ENCODE data around the gene COL16A1.

COL16A1 gene

GRCh38 chr1:31693231-31693630 is 10.6 kb downstream of the COL16A1 start:
- TF ChIP-seq CTCF (IDR thresholded peaks at IDR 0.05): no peak

GRCh38 chr1:31691951-31692350 is 11.9 kb downstream of the COL16A1 start:
- no peak for TF ChIP-seq CTCF (IDR thresholded peaks at IDR 0.05)

GRCh38 chr1:31691446-31691845 is 12.4 kb downstream of the COL16A1 start:
- no peak for TF ChIP-seq CTCF (IDR thresholded peaks at IDR 0.05)

- no peak for TF ChIP-seq CTCF (IDR thresholded peaks at IDR 0.05)
Observed at GRCh38 chr1:31690921-31691320, 12.9 kb downstream of the COL16A1 start.

GRCh38 chr1:31689854-31690253 is 14.0 kb downstream of the COL16A1 start:
- no peak for TF ChIP-seq CTCF (IDR thresholded peaks at IDR 0.05)

- no peak for TF ChIP-seq CTCF (IDR thresholded peaks at IDR 0.05)
Observed at GRCh38 chr1:31689379-31689778, 14.4 kb downstream of the COL16A1 start.

GRCh38 chr1:31688233-31688918 is 15.4 kb downstream of the COL16A1 start:
- TF ChIP-seq CTCF (IDR thresholded peaks at IDR 0.05): no peak

GRCh38 chr1:31687601-31688000 is 16.2 kb downstream of the COL16A1 start:
- no peak for TF ChIP-seq CTCF (IDR thresholded peaks at IDR 0.05)

Measured in LNCAP (cell line).